GM23338 (cell line): ENCODE data around the gene DCAKD. TPM values are rescaled to one million over a fixed set of nuclear protein-coding genes. Genes with fewer than 3 reads are reported as not detected.
A peak's percentile ranks its signal among the peaks of the same experiment; 100 is the strongest.

Source experiments
- ATAC-seq: fragments of 200-7000 bp; cut with Tn5 transposase; 3 replicates; pipeline ENCODE4 v1.9.1; 2020
- DNase-seq: peaks from one replicate; pipeline ENCODE4 v3.0.0-alpha.2; 2015; ENCODE audit warnings: low spot score
- H2AFZ ChIP-seq: fragments of 200-600 bp; sonication (generic); 2 replicates; pipeline ENCODE4 v1.8.0; 2016; ENCODE audit warnings: antibody characterized with exemption, mild to moderate bottlenecking, moderate library complexity
- H3F3A ChIP-seq: fragments of 200-600 bp; sonication (generic); replicated peaks from 2 replicates; pipeline ENCODE4 v1.8.0; 2017; ENCODE audit warnings: antibody characterized with exemption, mixed run types, low read depth
- H3K27ac ChIP-seq: fragments of 200-600 bp; sonication (generic); 2 replicates; pipeline ENCODE4 v1.6.1; 2016; ENCODE audit warnings: low read depth
- H3K27me3 ChIP-seq: fragments of 200-600 bp; sonication (generic); 2 replicates; pipeline ENCODE4 v1.8.0; 2016; ENCODE audit warnings: mild to moderate bottlenecking, mixed run types, moderate library complexity; ENCODE audit not compliant: insufficient read depth
- H3K36me3 ChIP-seq: fragments of 200-600 bp; sonication (generic); 2 replicates; pipeline ENCODE4 v1.8.0; 2016; ENCODE audit warnings: mild to moderate bottlenecking; ENCODE audit not compliant: insufficient read depth
- H3K4me1 ChIP-seq: fragments of 200-600 bp; sonication (generic); 2 replicates; pipeline ENCODE4 v1.8.0; 2016; ENCODE audit warnings: mild to moderate bottlenecking, moderate library complexity; ENCODE audit not compliant: insufficient read depth
- H3K4me2 ChIP-seq: fragments of 200-600 bp; sonication (generic); 2 replicates; pipeline ENCODE4 v1.7.1; 2017; ENCODE audit warnings: mixed run types
- H3K4me3 ChIP-seq: fragments of 200-600 bp; sonication (generic); 2 replicates; pipeline ENCODE4 v1.6.1; 2016; ENCODE audit warnings: mixed run types
- H3K79me2 ChIP-seq: fragments of 200-600 bp; sonication (generic); replicated peaks from 2 replicates; pipeline ENCODE4 v1.8.0; 2017; ENCODE audit warnings: mild to moderate bottlenecking; ENCODE audit not compliant: insufficient read depth
- H3K9me2 ChIP-seq: fragments of 200-600 bp; sonication (generic); 2 replicates; pipeline ENCODE4 v1.8.0; 2017; ENCODE audit not compliant: insufficient read depth
- H4K20me1 ChIP-seq: fragments of 200-600 bp; sonication (generic); replicated peaks from 2 replicates; pipeline ENCODE4 v1.8.0; 2017; ENCODE audit warnings: mild to moderate bottlenecking; ENCODE audit not compliant: insufficient read depth
- H3K27ac Mint-ChIP-seq: 2 replicates; pipeline ENCODE4 v1.8.0; 2020; ENCODE audit warnings: inconsistent platforms, mild to moderate bottlenecking, moderate library complexity, mixed read lengths
- H3K27me3 Mint-ChIP-seq: 3 replicates; pipeline ENCODE4 v1.8.0; 2022; ENCODE audit warnings: low read depth, mild to moderate bottlenecking, moderate library complexity, mixed read lengths, inconsistent platforms; ENCODE audit not compliant: insufficient read depth, poor library complexity
- H3K36me3 Mint-ChIP-seq: 3 replicates; pipeline ENCODE4 v1.8.0; 2021; ENCODE audit warnings: low read depth, mild to moderate bottlenecking, inconsistent platforms, moderate library complexity, mixed read lengths
- H3K4me1 Mint-ChIP-seq: 3 replicates; pipeline ENCODE4 v1.8.0; 2020; ENCODE audit warnings: mild to moderate bottlenecking, inconsistent platforms, mixed read lengths
- H3K4me3 Mint-ChIP-seq: 3 replicates; pipeline ENCODE4 v1.8.0; 2021; ENCODE audit warnings: moderate library complexity, mild to moderate bottlenecking, inconsistent platforms, mixed read lengths
- H3K9me3 Mint-ChIP-seq: 3 replicates; pipeline ENCODE4 v1.8.0; 2020; ENCODE audit warnings: moderate library complexity, mild to moderate bottlenecking, inconsistent platforms, mixed read lengths
- NANOG ChIP-seq: IDR thresholded peaks from 2 replicates; pipeline ENCODE4 v1.6.1; 2016; ENCODE audit warnings: antibody characterized with exemption, borderline replicate concordance
- ZNF114 ChIP-seq: fragments of 250-450 bp; sonication (Bioruptor Pico); IDR thresholded peaks from 2 replicates; pipeline ENCODE4 v1.5.0; 2020; ENCODE audit warnings: mild to moderate bottlenecking, moderate library complexity
- ZNF462 ChIP-seq: fragments of 250-450 bp; sonication (Bioruptor Pico); IDR thresholded peaks from 2 replicates; pipeline ENCODE4 v1.5.0; 2020; ENCODE audit warnings: mild to moderate bottlenecking, moderate library complexity
- polyA plus RNA-seq: library from polyadenylated mRNA; unstranded; fragments of >200 nt; fragmentation: Nextera tagmentation; extraction: Ambion mirVana; gene quantifications from 2 replicates; pipeline ENCODE4 v1.2.1, GENCODE V29; 2016
- total RNA-seq: library from RNA; depleted of rRNA; stranded (reverse); fragments of >200 nt; shearing (Covaris generic); gene quantifications from 2 replicates; pipeline ENCODE4 v1.2.3, GENCODE V29; 2014
- TF ChIP-seq, protein P1 (sequence below), 2 experiments: fragments of 200-600 bp in 1 of 2; sonication (generic) in 1 of 2; conservative IDR thresholded peaks; 2 replicates each; pipeline versions ENCODE4 v1.5.1 to v1.6.1; 2016 to 2017; ENCODE audit warnings: antibody characterized with exemption in 2 of 2, low read depth in 2 of 2, mild to moderate bottlenecking in 2 of 2, moderate library complexity in 1 of 2

Gene DCAKD
- total and polyA plus RNA-seq, 2 experiments from 2014 or later = 23.7 to 57.2 TPM

DNA sequence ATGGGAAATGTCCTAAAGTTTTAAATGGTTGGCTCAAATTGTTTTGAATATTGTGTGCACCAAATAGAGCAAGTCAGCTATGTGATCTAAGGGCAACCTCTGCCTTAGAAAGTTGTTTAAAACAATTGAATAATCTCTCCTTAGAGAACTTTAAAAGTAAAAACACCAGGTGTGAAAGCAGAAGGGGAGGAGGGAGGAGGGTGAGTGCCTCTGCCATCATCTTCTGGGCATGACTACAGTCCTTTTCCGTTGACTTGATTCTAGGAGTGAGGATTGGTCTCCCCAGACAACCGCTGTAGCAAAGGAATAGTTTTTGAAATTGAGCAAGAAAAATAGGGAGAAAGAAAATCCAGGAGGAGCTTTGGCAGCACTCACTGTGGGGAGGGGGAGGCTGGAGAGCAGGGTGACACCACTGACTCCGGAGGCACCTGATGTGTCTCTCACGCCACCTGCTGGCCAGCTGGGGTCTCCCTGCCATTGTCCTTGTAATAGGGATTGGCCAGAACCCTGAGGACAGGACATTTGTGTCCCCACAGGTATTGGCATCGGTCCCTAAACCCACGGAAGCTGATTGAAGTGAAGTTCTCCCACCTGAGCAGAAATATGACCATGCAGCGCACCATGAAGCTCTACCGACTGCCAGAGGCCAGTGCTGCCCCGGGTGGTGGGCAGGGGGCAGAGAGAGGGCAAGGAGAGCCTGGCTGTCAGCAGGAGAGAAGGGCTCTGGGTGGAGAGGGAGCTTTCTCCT, 47.6 kb upstream of the DCAKD start (continued):
- TF ChIP-seq ZNF462 (CRISPR knock-in tag) = no peak
- TF ChIP-seq, protein P1, sequence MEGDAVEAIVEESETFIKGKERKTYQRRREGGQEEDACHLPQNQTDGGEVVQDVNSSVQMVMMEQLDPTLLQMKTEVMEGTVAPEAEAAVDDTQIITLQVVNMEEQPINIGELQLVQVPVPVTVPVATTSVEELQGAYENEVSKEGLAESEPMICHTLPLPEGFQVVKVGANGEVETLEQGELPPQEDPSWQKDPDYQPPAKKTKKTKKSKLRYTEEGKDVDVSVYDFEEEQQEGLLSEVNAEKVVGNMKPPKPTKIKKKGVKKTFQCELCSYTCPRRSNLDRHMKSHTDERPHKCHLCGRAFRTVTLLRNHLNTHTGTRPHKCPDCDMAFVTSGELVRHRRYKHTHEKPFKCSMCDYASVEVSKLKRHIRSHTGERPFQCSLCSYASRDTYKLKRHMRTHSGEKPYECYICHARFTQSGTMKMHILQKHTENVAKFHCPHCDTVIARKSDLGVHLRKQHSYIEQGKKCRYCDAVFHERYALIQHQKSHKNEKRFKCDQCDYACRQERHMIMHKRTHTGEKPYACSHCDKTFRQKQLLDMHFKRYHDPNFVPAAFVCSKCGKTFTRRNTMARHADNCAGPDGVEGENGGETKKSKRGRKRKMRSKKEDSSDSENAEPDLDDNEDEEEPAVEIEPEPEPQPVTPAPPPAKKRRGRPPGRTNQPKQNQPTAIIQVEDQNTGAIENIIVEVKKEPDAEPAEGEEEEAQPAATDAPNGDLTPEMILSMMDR (conservative IDR thresholded peaks at IDR 0.05; ENCODE audit: low read depth in 2 of 2) = peak; percentile 88 to 90

DNA sequence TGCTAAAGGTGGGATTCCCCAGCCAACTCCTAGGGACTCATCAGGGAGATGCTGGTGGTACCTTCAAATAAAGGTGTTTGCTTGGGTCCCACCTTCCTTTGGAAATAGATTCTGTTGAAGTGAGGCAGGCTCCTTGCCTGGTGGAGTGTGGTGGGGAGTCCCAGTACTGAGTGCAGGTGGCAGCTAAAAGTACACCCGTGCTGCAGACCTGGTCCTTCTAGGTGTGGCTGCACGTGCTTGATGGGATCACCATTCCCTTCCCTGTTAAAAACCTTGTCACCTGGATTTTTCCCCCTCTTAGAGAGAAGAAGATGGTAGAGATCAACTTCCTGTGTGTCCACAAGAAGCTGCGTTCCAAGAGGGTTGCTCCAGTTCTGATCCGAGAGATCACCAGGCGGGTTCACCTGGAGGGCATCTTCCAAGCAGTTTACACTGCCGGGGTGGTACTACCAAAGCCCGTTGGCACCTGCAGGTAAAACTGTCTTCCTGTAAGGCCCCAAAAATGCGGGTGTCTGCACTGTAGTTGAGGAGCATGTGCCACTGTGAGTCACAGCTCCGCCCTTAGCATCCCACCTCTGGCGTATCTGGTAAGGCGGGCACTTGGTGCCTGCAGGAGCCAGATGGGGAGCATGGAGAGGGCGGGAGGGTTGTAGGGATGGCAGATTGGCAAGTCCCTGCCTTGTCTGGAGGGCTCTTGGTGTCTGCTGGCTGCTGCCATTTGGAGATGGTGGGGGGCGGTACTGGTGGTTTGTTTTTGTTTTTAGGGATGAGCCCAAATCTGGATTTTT, 46.8 kb upstream of the DCAKD start:
- no peaks in the 10 kb centered on the region for H3K4me1 ChIP-seq
- H3K9me2 ChIP-seq = no peaks in the 10 kb centered on the region
- H3K79me2 ChIP-seq = no peaks in the 10 kb centered on the region
- H3K27ac Mint-ChIP-seq = no peak overlapping the region
- H2AFZ ChIP-seq = no peak overlapping the region
- peaks cover 61% of the 10 kb centered on the region for H3K36me3 ChIP-seq
- no peak; the same call in 2 of the 3 replicates for ATAC-seq
- H3F3A ChIP-seq = peaks cover 24% of the 10 kb centered on the region
- peaks cover 9% of the 10 kb centered on the region for H3K27me3 Mint-ChIP-seq
- peaks cover 81% of the 10 kb centered on the region for H3K36me3 Mint-ChIP-seq
- H4K20me1 ChIP-seq = peaks cover 28% of the 10 kb centered on the region
- no peak overlapping the region for H3K4me2 ChIP-seq
- H3K4me1 Mint-ChIP-seq = peaks cover 6% of the 10 kb centered on the region
- H3K4me3 ChIP-seq = no peak overlapping the region
- H3K4me3 Mint-ChIP-seq = no peak overlapping the region; the same call in 2 of the 3 replicates
- H3K9me3 Mint-ChIP-seq = no peaks in the 10 kb centered on the region; the same call in 2 of the 3 replicates
- H3K27me3 ChIP-seq = no peaks in the 10 kb centered on the region
- DNase-seq = no peak
- H3K27ac ChIP-seq = peak overlapping the region; percentile 32; the same call in 1 of the 2 replicates
- no peak for TF ChIP-seq ZNF114 (CRISPR knock-in tag)
- no peak for TF ChIP-seq ZNF462 (CRISPR knock-in tag)
- no peak for TF ChIP-seq NANOG
